C4-2B (cell line): ENCODE results near the gene SEMA3E.

Experiments
- H3K27ac ChIP-seq: fragments of 450-650 bp; 2 replicates; pipeline ENCODE4 v1.5.1; 2017
- ZFX ChIP-seq: fragments of 450-650 bp; IDR thresholded peaks from 2 replicates; pipeline ENCODE4 v1.6.1; 2017
- TF ChIP-seq, protein P1 (sequence below): fragments of 450-650 bp; conservative IDR thresholded peaks from 2 replicates; pipeline ENCODE4 v1.5.1; 2017; ENCODE audit warnings: mild to moderate bottlenecking

The SEMA3E gene

GRCh38 chr7:83355143-83355542, 293.8 kb downstream of the SEMA3E start:
- TF ChIP-seq, protein P1, sequence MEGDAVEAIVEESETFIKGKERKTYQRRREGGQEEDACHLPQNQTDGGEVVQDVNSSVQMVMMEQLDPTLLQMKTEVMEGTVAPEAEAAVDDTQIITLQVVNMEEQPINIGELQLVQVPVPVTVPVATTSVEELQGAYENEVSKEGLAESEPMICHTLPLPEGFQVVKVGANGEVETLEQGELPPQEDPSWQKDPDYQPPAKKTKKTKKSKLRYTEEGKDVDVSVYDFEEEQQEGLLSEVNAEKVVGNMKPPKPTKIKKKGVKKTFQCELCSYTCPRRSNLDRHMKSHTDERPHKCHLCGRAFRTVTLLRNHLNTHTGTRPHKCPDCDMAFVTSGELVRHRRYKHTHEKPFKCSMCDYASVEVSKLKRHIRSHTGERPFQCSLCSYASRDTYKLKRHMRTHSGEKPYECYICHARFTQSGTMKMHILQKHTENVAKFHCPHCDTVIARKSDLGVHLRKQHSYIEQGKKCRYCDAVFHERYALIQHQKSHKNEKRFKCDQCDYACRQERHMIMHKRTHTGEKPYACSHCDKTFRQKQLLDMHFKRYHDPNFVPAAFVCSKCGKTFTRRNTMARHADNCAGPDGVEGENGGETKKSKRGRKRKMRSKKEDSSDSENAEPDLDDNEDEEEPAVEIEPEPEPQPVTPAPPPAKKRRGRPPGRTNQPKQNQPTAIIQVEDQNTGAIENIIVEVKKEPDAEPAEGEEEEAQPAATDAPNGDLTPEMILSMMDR, result no peak
- TF ChIP-seq ZFX, result no peak
- H3K27ac ChIP-seq, result no peak overlapping the region

DNA sequence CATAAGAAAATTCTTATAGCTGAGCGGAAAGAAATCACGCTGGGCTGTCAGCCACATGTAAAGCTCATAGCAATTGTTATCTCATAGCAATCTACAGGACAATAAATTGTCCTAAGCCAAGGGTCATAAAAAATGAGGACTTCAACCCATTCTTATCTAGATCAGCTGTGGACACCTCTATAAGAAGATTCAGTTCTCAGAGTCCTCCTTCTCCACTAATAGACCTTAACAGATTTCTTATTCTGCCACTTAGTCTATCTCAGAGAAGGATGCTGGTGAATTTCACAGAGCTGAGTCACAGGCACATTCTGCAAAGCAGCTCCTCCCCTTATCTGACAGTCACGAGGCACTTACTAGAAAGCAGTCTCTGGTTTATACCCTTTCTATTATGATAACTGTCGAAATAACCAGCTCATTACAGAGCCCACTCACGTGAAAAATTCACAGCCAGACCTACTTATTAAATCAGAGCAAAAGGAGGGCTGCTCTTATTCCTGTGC, 300.9 kb downstream of the SEMA3E start:
- TF ChIP-seq ZFX, result no peak
- TF ChIP-seq, protein P1, result no peak
- H3K27ac ChIP-seq, result no peak overlapping the region

DNA sequence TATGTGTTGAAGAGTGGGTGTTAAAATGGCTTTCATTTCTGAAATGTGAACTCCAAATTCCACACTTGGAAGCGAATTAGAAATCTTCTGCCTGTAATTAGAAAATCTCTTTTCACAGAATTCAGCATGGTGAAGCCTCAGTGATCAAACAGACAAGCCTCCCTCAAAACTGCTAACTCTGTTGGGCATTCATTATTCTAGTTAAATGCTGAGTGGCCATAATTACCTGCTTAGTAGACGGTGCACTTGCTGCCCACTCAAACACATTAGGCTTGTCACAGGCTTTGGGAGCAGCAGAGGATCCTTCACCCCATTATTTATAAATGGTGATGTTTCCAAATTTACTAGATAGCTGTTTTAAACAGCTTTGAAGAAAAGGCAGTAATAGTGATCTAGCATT, 309.0 kb downstream of the SEMA3E start:
- H3K27ac ChIP-seq, result no peak overlapping the region
- TF ChIP-seq ZFX, result no peak
- TF ChIP-seq, protein P1, result no peak

DNA sequence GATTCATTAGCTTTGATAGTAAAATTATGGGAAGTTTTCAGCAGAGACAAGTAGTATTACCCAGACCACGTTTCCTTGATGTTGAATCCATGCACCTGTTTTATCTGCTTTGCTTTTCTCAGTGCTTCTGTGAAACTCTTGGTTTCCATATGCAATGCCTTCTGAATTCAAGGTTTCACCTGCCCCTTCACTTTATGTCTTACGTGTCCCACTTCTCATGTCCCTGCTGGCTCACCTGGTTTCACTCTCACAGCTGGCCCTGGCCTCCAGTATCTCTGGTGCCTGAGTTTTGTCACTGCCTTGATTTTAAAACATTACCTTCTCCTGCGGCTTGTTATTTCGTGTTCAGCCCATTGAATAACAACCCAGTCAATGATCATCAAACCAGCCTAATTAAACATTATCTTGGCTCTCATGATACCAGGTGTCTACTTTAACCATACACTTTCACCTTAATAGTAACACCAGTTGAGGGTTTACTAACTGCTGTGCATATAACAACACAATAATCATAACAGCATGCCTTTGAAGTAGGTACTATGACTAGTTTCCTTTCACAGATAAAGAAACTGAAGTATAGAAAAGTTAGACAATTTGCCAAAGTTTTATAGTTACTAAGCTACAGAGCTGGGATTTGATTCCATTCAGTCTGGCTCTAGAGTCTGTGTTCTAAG, 310.5 kb downstream of the SEMA3E start:
- H3K27ac ChIP-seq, result no peak overlapping the region

DNA sequence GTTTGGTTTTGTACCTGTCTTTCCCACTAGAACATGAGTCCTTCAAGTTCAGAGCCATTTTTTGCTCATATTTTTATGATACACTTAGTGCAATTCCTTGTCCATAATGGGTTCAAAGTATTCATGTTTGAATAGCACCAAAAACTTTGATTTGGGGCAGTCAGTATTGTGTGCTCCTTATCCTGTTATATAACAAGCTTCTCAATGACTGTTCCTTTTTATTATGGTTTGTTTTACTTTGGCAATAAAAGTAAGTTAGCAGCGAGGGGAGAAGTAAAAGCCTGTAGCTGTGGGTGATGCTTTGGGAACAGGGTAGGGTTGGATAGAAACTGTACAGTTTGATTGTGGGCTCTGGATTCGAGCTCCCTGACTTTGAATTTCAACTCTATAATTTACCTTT, 311.9 kb downstream of the SEMA3E start:
- no peak overlapping the region for H3K27ac ChIP-seq
- TF ChIP-seq ZFX, result no peak

More for the DNA sequence above, 310.5 kb downstream of the SEMA3E start:
- TF ChIP-seq ZFX, result no peak
- TF ChIP-seq, protein P1, result no peak

GRCh38 chr7:83326223-83326622, 322.7 kb downstream of the SEMA3E start:
- no peak for TF ChIP-seq ZFX
- TF ChIP-seq, protein P1, result no peak
- H3K27ac ChIP-seq, result no peak overlapping the region

DNA sequence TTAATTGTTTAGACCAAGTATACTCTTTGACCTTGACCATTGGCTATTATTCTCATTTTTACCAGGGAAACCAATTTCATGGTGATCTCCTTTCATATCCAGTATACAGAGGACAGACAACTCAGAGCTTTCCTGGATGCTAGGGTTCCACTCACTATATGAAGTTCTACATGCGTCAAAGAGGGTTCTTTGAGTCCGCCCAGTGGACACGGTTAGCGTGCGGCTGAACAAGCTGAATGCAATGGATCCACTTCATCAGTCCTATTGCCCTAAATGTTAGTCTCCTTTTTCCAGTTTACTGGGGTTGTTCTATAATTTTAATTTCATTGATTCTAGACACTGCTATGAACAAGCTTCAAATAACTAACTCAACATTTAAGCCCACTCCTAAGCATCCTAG, 323.9 kb downstream of the SEMA3E start:
- no peak for TF ChIP-seq ZFX
- TF ChIP-seq, protein P1, result no peak; the same call in 1 of the 2 replicates
- no peak overlapping the region for H3K27ac ChIP-seq

- H3K27ac ChIP-seq, result no peak overlapping the region
- TF ChIP-seq, protein P1, result no peak
- TF ChIP-seq ZFX, result no peak
These were observed 324.3 kb downstream of the SEMA3E start for GRCh38 chr7:83324596-83324995.
